T follicular helper cell (primary cell): ENCODE results near the gene ELAC2.

ENCODE experiments used
- DNase-seq: peaks from one replicate; pipeline ENCODE4 v3.0.0-alpha.2; 2020; ENCODE audit warnings: low read depth

ELAC2 gene

GRCh38 chr17:12955521-12955920, 62.3 kb downstream of the ELAC2 start:
- DNase-seq: no peak

- DNase-seq: no peak
Measured at GRCh38 chr17:12953156-12953555, 64.7 kb downstream of the ELAC2 start.

- no peak for DNase-seq
Measured at GRCh38 chr17:12952012-12952411, 65.8 kb downstream of the ELAC2 start.

- DNase-seq: no peak
Measured at GRCh38 chr17:12947047-12947446, 70.8 kb downstream of the ELAC2 start.
